EL (cell line): Measurements from ENCODE around the gene ICA1.

Experiments used
- DNase-seq: peaks from one replicate; pipeline ENCODE4 v3.0.0-alpha.2; 2016

The ICA1 gene

GRCh38 chr7:8226501-8226900, 35.5 kb downstream of the ICA1 start:
- no peak for DNase-seq

- no peak for DNase-seq
These were observed 40.4 kb downstream of the ICA1 start for GRCh38 chr7:8221567-8221966.

GRCh38 chr7:8221101-8221495, 40.9 kb downstream of the ICA1 start:
- no peak for DNase-seq

- DNase-seq = no peak
These were observed 41.4 kb downstream of the ICA1 start for GRCh38 chr7:8220376-8221100.

- DNase-seq = peak; percentile 55
These were observed 44.5 kb downstream of the ICA1 start for GRCh38 chr7:8217200-8218068.

- DNase-seq = no peak
These were observed 45.7 kb downstream of the ICA1 start for GRCh38 chr7:8216334-8216690.

- DNase-seq = no peak
These were observed 46.2 kb downstream of the ICA1 start for GRCh38 chr7:8215648-8216333.

GRCh38 chr7:8214244-8214824, 47.6 kb downstream of the ICA1 start:
- peak; percentile 38 for DNase-seq

- DNase-seq = no peak
These were observed 48.6 kb downstream of the ICA1 start for GRCh38 chr7:8213381-8213780.

GRCh38 chr7:8212638-8213037, 49.3 kb downstream of the ICA1 start:
- DNase-seq = no peak

- no peak for DNase-seq
These were observed 50.3 kb downstream of the ICA1 start for GRCh38 chr7:8211725-8212096.

GRCh38 chr7:8210845-8211724, 50.9 kb downstream of the ICA1 start:
- no peak for DNase-seq

GRCh38 chr7:8209353-8209752, 52.6 kb downstream of the ICA1 start:
- DNase-seq = no peak

GRCh38 chr7:8208816-8209215, 53.2 kb downstream of the ICA1 start:
- no peak for DNase-seq

- DNase-seq = no peak
These were observed 55.0 kb downstream of the ICA1 start for GRCh38 chr7:8206956-8207355.

GRCh38 chr7:8205537-8205936, 56.4 kb downstream of the ICA1 start:
- DNase-seq = no peak

GRCh38 chr7:8205031-8205387, 57.0 kb downstream of the ICA1 start:
- DNase-seq = no peak

GRCh38 chr7:8204339-8205030, 57.5 kb downstream of the ICA1 start:
- DNase-seq = no peak

GRCh38 chr7:8201846-8202441, 60.0 kb downstream of the ICA1 start:
- no peak for DNase-seq

- no peak for DNase-seq
These were observed 61.2 kb downstream of the ICA1 start for GRCh38 chr7:8200717-8201116.

GRCh38 chr7:8200316-8200715, 61.7 kb downstream of the ICA1 start:
- no peak for DNase-seq
